SK-N-SH (cell line): ENCODE results near the gene GRWD1. TPM values are rescaled to one million over a fixed set of nuclear protein-coding genes. Genes with fewer than 3 reads are reported as not detected.
A peak's percentile ranks its signal among the peaks of the same experiment; 100 is the strongest.

Experiments
- CTCF ChIA-PET: fragments of 300-600, 350-600 bp; formaldehyde crosslinking; extraction: SDS; loops from one replicate; lab custom pipeline; 2021; lab: Yijun Ruan, JAX
- POLR2A ChIA-PET: fragments of 350-600 bp; sonication (Branson Sonifier 250); formaldehyde crosslinking; extraction: SDS; loops from one replicate; lab custom pipeline; 2020; ENCODE audit warnings: antibody characterized with exemption, inconsistent platforms; lab: Yijun Ruan, JAX
- DNase-seq: peaks from one replicate; pipeline ENCODE4 v3.0.0; 2012
- H2AFZ ChIP-seq: fragments of 200-600 bp; sonication (generic); 2 replicates; pipeline ENCODE4 v1.8.1; 2016; ENCODE audit warnings: antibody characterized with exemption, mild to moderate bottlenecking, low read depth
- H3F3A ChIP-seq: fragments of 200-600 bp; sonication (generic); replicated peaks from 2 replicates; pipeline ENCODE3; 2016; ENCODE audit warnings: antibody characterized with exemption, mild to moderate bottlenecking; ENCODE audit not compliant: insufficient read depth
- H3K27ac ChIP-seq, 2 experiments: fragments of 200-500 bp in 1 of 2; fragments of 200-600 bp in 1 of 2; sonication (Bioruptor generic) in 1 of 2; sonication (generic), shearing (Covaris generic) in 1 of 2; 2 replicates each; pipeline versions ENCODE4 v1.5.1 to v1.6.1; 2014 to 2016; ENCODE audit warnings: low read depth in 2 of 2, inconsistent platforms in 1 of 2, low read length in 1 of 2, mild to moderate bottlenecking in 1 of 2, mixed read lengths in 1 of 2
- H3K27me3 ChIP-seq: fragments of 200-600 bp; sonication (generic), shearing (Covaris generic); 2 replicates; pipeline ENCODE4 v1.6.1; 2016; ENCODE audit warnings: mixed run types; ENCODE audit not compliant: insufficient read depth
- H3K36me3 ChIP-seq, 2 experiments: fragments of 200-500 bp in 1 of 2; fragments of 200-600 bp in 1 of 2; sonication (Bioruptor generic) in 1 of 2; sonication (generic) in 1 of 2; replicated peaks in 1 of 2; 2 replicates each; pipeline versions ENCODE3 to v1.5.1; 2014 to 2016; ENCODE audit warnings: low read length in 1 of 2, mild to moderate bottlenecking in 1 of 2; ENCODE audit not compliant: insufficient read depth in 2 of 2, control insufficient read depth in 1 of 2
- H3K4me1 ChIP-seq, 2 experiments: fragments of 200-500 bp in 1 of 2; fragments of 200-600 bp in 1 of 2; sonication (Bioruptor generic) in 1 of 2; sonication (generic), shearing (Covaris generic) in 1 of 2; 2 replicates each; pipeline versions ENCODE4 v1.5.1 to v1.6.1; 2014 to 2016; ENCODE audit warnings: low read depth in 1 of 2, low read length in 1 of 2, mixed run types in 1 of 2; ENCODE audit not compliant: insufficient read depth in 2 of 2, control insufficient read depth in 1 of 2
- H3K4me2 ChIP-seq: fragments of 200-600 bp; sonication (generic), shearing (Covaris generic); 2 replicates; pipeline ENCODE4 v1.6.1; 2017; ENCODE audit warnings: mixed run types
- H3K4me3 ChIP-seq, 2 experiments: fragments of 200-500 bp in 1 of 2; fragments of 200-600 bp in 1 of 2; sonication (Bioruptor generic) in 1 of 2; sonication (generic), shearing (Covaris generic) in 1 of 2; 2 replicates each; pipeline versions ENCODE4 v1.5.1 to v1.8.1; 2014 to 2016; ENCODE audit warnings: low read depth in 2 of 2, inconsistent platforms in 1 of 2, low read length in 1 of 2, mild to moderate bottlenecking in 1 of 2, mixed read lengths in 1 of 2, moderate library complexity in 1 of 2
- H3K79me2 ChIP-seq: fragments of 200-600 bp; sonication (generic); 2 replicates; pipeline ENCODE4 v1.8.1; 2017; ENCODE audit warnings: mild to moderate bottlenecking; ENCODE audit not compliant: insufficient read depth
- H3K9ac ChIP-seq: fragments of 200-600 bp; sonication (generic); 2 replicates; pipeline ENCODE4 v1.6.1; 2017; ENCODE audit warnings: mixed run types
- H3K9me2 ChIP-seq: fragments of 200-600 bp; sonication (generic); 2 replicates; pipeline ENCODE4 v1.6.1; 2017; ENCODE audit warnings: mixed run types
- H3K9me3 ChIP-seq: fragments of 200-600 bp; sonication (generic); 2 replicates; pipeline ENCODE4 v1.6.1; 2017; ENCODE audit warnings: mixed run types, mild to moderate bottlenecking, moderate library complexity
- H4K20me1 ChIP-seq: fragments of 200-600 bp; sonication (generic); 2 replicates; pipeline ENCODE4 v1.6.1; 2017; ENCODE audit warnings: mild to moderate bottlenecking, mixed run types; ENCODE audit not compliant: insufficient read depth
- EP300 ChIP-seq, 2 experiments: IDR thresholded peaks; 2 replicates each; pipeline versions ENCODE4 v1.4.0 to v1.6.1; 2012; ENCODE audit warnings: borderline replicate concordance in 1 of 2, low read depth in 1 of 2, low read length in 1 of 2
- EZH2phosphoT487 ChIP-seq: fragments of 200-600 bp; sonication (generic); IDR thresholded peaks from 2 replicates; pipeline ENCODE4 v1.6.1; 2017; ENCODE audit warnings: low read depth, mixed run types, mild to moderate bottlenecking, antibody characterized with exemption, moderate library complexity, borderline replicate concordance
- FOXM1 ChIP-seq: IDR thresholded peaks from 2 replicates; pipeline ENCODE4 v1.4.0; 2012; ENCODE audit warnings: low read depth, mild to moderate bottlenecking
- MEF2A ChIP-seq: IDR thresholded peaks from 2 replicates; pipeline ENCODE4 v1.4.0; 2012; ENCODE audit warnings: low read depth, borderline replicate concordance
- NRF1 ChIP-seq: IDR thresholded peaks from 2 replicates; pipeline ENCODE4 v1.6.1; 2012; ENCODE audit warnings: low read depth, mild to moderate bottlenecking, low read length
- POLR2AphosphoS5 ChIP-seq: IDR thresholded peaks from 2 replicates; pipeline ENCODE4 v1.6.1; 2012; ENCODE audit warnings: low read depth, low read length
- RAD21 ChIP-seq: IDR thresholded peaks from 2 replicates; pipeline ENCODE4 v1.6.1; 2012; ENCODE audit warnings: mild to moderate bottlenecking, low read length
- TAF1 ChIP-seq: IDR thresholded peaks from 2 replicates; pipeline ENCODE4 v1.6.1; 2012; ENCODE audit warnings: low read depth, mild to moderate bottlenecking, low read length, moderate library complexity, borderline replicate concordance
- TCF12 ChIP-seq: IDR thresholded peaks from 2 replicates; pipeline ENCODE4 v1.4.0; 2012
- WGBS: methylation state at CpG from one replicate; pipeline ENCODE4 v1.1.6; 2017; ENCODE audit warnings: low lambda C conversion rate; 5-methylcytosine and 5-hydroxymethylcytosine counted together
- polyA plus RNA-seq, 3 experiments: library from polyadenylated mRNA; depleted of rRNA; stranded (reverse); fragments of >200 nt; gene quantifications; 2 replicates each; pipeline ENCODE4 v1.2.3, GENCODE V29; 2012
- TF ChIP-seq, protein P1 (sequence below): fragments of 150-350 bp; IDR thresholded peaks from 2 replicates; pipeline ENCODE4 v1.6.1; 2016; ENCODE audit warnings: mild to moderate bottlenecking, low read depth, low read length
- TF ChIP-seq, protein P2 (sequence below): fragments of 150-350 bp; IDR thresholded peaks from 2 replicates; pipeline ENCODE4 v1.6.1; 2017; ENCODE audit warnings: antibody characterized with exemption, low read length, low read depth, borderline replicate concordance
- TF ChIP-seq, protein P3 (sequence below): IDR thresholded peaks from 2 replicates; pipeline ENCODE4 v1.4.0; 2012; ENCODE audit warnings: low read depth, borderline replicate concordance
- TF ChIP-seq, protein P4 (sequence below): IDR thresholded peaks from 2 replicates; pipeline ENCODE4; 2012

Gene GRWD1
- polyA plus RNA-seq, 1 of the 3 experiments (the other 2 are of a cell fraction) = 36.6 TPM

DNA sequence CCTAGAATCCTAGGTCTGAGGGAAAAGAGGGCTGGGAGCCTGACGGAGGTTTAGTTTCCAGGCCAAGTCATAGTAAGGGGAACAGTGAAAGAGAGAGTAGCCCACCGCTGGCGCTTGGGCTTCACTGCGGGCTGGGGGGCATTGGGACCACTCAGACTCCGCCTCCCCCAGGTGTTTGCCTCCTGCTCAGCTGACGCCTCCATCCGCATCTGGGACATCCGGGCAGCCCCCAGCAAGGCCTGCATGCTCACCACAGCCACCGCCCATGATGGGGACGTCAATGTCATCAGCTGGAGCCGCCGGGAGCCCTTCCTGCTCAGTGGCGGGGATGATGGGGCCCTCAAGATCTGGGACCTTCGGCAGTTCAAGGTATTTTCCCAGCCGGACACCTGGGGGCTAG is 5.1 kb downstream of the GRWD1 start (continued):
- TF ChIP-seq, protein P1, sequence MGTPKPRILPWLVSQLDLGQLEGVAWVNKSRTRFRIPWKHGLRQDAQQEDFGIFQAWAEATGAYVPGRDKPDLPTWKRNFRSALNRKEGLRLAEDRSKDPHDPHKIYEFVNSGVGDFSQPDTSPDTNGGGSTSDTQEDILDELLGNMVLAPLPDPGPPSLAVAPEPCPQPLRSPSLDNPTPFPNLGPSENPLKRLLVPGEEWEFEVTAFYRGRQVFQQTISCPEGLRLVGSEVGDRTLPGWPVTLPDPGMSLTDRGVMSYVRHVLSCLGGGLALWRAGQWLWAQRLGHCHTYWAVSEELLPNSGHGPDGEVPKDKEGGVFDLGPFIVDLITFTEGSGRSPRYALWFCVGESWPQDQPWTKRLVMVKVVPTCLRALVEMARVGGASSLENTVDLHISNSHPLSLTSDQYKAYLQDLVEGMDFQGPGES = no peak
- no peak for TF ChIP-seq TAF1
- TF ChIP-seq, all 33 proteins: peak for 0

DNA sequence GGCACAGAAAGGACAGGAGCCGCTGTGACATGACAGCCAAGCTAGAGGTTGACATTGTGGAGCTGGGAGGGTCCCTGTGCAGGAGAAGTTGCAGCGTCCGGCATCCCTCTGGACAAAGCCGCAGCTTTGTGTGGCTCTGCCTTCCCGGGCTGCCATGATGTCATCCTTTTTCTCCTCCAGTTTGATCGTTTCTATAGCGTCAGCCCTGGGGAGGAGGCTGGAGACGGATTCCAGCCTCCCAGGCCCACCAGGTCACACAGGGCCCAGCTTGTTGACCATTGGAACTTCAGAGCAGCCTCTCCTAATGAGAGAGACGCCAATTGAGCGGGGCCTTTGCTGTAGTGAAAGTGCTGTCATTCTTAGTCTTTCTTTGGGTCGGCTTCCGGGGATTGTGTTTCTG is 5.8 kb downstream of the GRWD1 start:
- Histone ChIP-seq H3K79me2 (peaks cover 32% of the 10 kb centered on the region), H3K9me3 (no peaks in the 10 kb centered on the region), H3K27ac (no peak overlapping the region), H2AFZ (no peak overlapping the region), H4K20me1 (no peaks in the 10 kb centered on the region), H3K27me3 (no peaks in the 10 kb centered on the region), H3K9ac (no peak overlapping the region), H3K4me2 (no peak overlapping the region), H3K4me3 (no peak overlapping the region), H3F3A (peaks cover 7% of the 10 kb centered on the region), H3K9me2 (no peaks in the 10 kb centered on the region), H3K36me3 (peaks cover 38 to 48% of the 10 kb centered on the region in 2 experiments), H3K4me1 (peaks cover 0 to 1% of the 10 kb centered on the region in 2 experiments; a peak in 2 of 4 replicates)
- POLR2A ChIA-PET = no interaction called here
- WGBS = 92% methylated on average over 12 of the region's 12 CpGs
- CTCF ChIA-PET = interaction anchor here (1.9 kb wide), 1 partner anchor 138 kb away, joined by 5 read pairs; no protein-coding TSS in a partner anchor
- DNase-seq = peak; percentile 23
- no peak for TF ChIP-seq POLR2AphosphoS5

DNA sequence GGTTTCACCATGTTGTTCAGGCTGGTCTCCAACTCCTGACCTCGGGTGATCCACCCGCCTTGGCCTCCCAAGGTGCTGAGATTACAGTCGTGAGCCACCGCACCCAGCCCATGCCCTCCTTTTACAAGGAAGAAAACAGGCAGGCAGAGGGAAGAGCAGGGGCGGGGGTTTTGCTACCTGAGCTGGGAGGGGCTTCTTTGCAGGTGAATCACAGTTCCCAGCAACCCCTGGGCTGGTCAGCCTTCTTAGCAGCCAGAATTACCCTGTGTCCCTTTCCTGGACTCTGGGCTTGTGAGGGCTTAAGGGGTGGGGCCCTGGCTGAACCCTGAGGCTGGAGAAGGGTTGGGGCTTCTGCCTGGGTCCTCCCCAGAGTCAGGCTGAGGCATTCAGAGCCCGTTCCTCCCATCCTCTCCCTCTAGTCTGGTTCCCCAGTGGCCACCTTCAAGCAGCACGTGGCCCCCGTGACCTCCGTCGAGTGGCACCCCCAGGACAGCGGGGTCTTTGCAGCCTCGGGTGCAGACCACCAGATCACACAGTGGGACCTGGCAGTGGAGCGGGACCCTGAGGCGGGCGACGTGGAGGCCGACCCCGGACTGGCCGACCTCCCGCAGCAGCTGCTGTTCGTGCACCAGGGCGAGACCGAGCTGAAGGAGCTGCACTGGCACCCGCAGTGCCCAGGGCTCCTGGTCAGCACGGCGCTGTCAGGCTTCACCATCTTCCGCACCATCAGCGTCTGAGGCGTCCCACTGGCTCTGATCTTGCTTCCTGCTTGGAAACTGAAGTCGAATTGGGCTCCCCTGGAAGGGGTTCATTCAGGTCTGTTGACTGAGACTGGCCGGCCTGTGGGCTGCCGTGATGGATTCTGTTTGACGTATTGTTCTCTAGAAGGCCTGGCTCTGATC is 6.8 kb downstream of the GRWD1 start:
- Histone ChIP-seq H4K20me1 (no peaks in the 10 kb centered on the region), H2AFZ (no peak overlapping the region)

More for the DNA sequence above, 6.8 kb downstream of the GRWD1 start:
- TF ChIP-seq RAD21 = no peak
- TF ChIP-seq, protein P2, sequence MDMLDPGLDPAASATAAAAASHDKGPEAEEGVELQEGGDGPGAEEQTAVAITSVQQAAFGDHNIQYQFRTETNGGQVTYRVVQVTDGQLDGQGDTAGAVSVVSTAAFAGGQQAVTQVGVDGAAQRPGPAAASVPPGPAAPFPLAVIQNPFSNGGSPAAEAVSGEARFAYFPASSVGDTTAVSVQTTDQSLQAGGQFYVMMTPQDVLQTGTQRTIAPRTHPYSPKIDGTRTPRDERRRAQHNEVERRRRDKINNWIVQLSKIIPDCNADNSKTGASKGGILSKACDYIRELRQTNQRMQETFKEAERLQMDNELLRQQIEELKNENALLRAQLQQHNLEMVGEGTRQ = no peak
- TF ChIP-seq, protein P3, sequence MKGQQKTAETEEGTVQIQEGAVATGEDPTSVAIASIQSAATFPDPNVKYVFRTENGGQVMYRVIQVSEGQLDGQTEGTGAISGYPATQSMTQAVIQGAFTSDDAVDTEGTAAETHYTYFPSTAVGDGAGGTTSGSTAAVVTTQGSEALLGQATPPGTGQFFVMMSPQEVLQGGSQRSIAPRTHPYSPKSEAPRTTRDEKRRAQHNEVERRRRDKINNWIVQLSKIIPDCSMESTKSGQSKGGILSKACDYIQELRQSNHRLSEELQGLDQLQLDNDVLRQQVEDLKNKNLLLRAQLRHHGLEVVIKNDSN = no peak
- no peak for TF ChIP-seq MEF2A
- no peak for TF ChIP-seq EP300 (IDR thresholded peaks at IDR 0.05; ENCODE audit: borderline replicate concordance in 1 of 2, low read depth in 1 of 2, low read length in 1 of 2)
- no peak for TF ChIP-seq FOXM1
- no peak for TF ChIP-seq EZH2phosphoT487
- TF ChIP-seq POLR2AphosphoS5 = no peak
- TF ChIP-seq, protein P4, sequence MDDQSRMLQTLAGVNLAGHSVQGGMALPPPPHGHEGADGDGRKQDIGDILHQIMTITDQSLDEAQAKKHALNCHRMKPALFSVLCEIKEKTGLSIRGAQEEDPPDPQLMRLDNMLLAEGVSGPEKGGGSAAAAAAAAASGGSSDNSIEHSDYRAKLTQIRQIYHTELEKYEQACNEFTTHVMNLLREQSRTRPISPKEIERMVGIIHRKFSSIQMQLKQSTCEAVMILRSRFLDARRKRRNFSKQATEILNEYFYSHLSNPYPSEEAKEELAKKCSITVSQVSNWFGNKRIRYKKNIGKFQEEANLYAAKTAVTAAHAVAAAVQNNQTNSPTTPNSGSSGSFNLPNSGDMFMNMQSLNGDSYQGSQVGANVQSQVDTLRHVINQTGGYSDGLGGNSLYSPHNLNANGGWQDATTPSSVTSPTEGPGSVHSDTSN = no peak
- TF ChIP-seq TAF1 = no peak
- TF ChIP-seq NRF1 = no peak
- TF ChIP-seq TCF12 = no peak
- peak; percentile 17 for DNase-seq
- H3K9ac ChIP-seq = no peak overlapping the region
- no peak overlapping the region for H3K4me2 ChIP-seq
- ChIA-PET CTCF (interaction anchor here (1.0 kb wide), 1 partner anchor 38 kb away, joined by 3 read pairs; no protein-coding TSS in a partner anchor), POLR2A (no interaction called here)
- no peaks in the 10 kb centered on the region for H3K9me2 ChIP-seq
- H3K9me3 ChIP-seq = no peaks in the 10 kb centered on the region
- H3F3A ChIP-seq = peaks cover 11% of the 10 kb centered on the region
- no peak overlapping the region for H3K4me3 ChIP-seq
- H3K36me3 ChIP-seq = peaks cover 35 to 50% of the 10 kb centered on the region in 2 experiments
- peaks cover 23% of the 10 kb centered on the region for H3K79me2 ChIP-seq
- no peaks in the 10 kb centered on the region for H3K27me3 ChIP-seq
- WGBS = 95% methylated on average over 21 of the region's 33 CpGs
- H3K27ac ChIP-seq = no peak overlapping the region
- H3K4me1 ChIP-seq = no peaks in the 10 kb centered on the region
